Glomerular endothelial cell (primary cell): ENCODE measurements around the gene DIPK1B. TPM values are rescaled to one million over a fixed set of nuclear protein-coding genes. Genes with fewer than 3 reads are reported as not detected.

Experiments used
- DNase-seq: peaks from one replicate; pipeline ENCODE4 v3.0.0-alpha.2; 2011; ENCODE audit warnings: low read depth, low spot score; ENCODE audit errors: extremely low read depth
- total RNA-seq: library from RNA; depleted of rRNA; stranded (reverse); fragments of >200 nt; gene quantifications from 2 replicates; pipeline ENCODE4 v1.2.3, GENCODE V29; 2015

The DIPK1B gene
- total RNA-seq = 153 and 247 TPM in 2 replicates

GRCh38 chr9:136711751-136712689 lies at the start of gene DIPK1B:
DIPK1B (plus strand) TSS chr9:136712572; CDS start chr9:136712666, 94 bp downstream.
- DNase-seq = no peak

- no peak for DNase-seq
These were observed 49.5 kb upstream of the DIPK1B start, which contains the start of gene EGFL7 for GRCh38 chr9:136662656-136663581. EGFL7 (plus strand) TSS chr9:136662916; CDS start chr9:136668283, 5,367 bp downstream.

- no peak for DNase-seq
These were observed 48.1 kb upstream of the DIPK1B start for GRCh38 chr9:136664000-136664915.

GRCh38 chr9:136665111-136665703 lies 47.2 kb upstream of the DIPK1B start:
- no peak for DNase-seq

GRCh38 chr9:136665704-136666371 lies 46.5 kb upstream of the DIPK1B start:
- no peak for DNase-seq

GRCh38 chr9:136666372-136667213 lies 45.8 kb upstream of the DIPK1B start:
- no peak for DNase-seq

- no peak for DNase-seq
These were observed 45.0 kb upstream of the DIPK1B start for GRCh38 chr9:136667214-136667939.

- no peak for DNase-seq
These were observed 44.2 kb upstream of the DIPK1B start for GRCh38 chr9:136667940-136668760.

GRCh38 chr9:136668983-136669790 lies 43.2 kb upstream of the DIPK1B start:
- DNase-seq = no peak

GRCh38 chr9:136669791-136670464 lies 42.4 kb upstream of the DIPK1B start:
- DNase-seq = no peak

- DNase-seq = no peak
These were observed 41.7 kb upstream of the DIPK1B start for GRCh38 chr9:136670576-136671253.

- no peak for DNase-seq
These were observed 41.1 kb upstream of the DIPK1B start for GRCh38 chr9:136671254-136671614.

- no peak for DNase-seq
These were observed 40.5 kb upstream of the DIPK1B start for GRCh38 chr9:136671646-136672430.

- DNase-seq = no peak
These were observed 39.8 kb upstream of the DIPK1B start for GRCh38 chr9:136672431-136673087.
